ENCODE results near the gene GPRC5A.

The GPRC5A gene

GRCh38 chr12:12915656-12916055, 24.3 kb downstream of the GPRC5A start:
- no peak for DNase-seq

GRCh38 chr12:12916135-12916944, 25.0 kb downstream of the GPRC5A start:
- peak; percentile 91 for DNase-seq

DNA sequence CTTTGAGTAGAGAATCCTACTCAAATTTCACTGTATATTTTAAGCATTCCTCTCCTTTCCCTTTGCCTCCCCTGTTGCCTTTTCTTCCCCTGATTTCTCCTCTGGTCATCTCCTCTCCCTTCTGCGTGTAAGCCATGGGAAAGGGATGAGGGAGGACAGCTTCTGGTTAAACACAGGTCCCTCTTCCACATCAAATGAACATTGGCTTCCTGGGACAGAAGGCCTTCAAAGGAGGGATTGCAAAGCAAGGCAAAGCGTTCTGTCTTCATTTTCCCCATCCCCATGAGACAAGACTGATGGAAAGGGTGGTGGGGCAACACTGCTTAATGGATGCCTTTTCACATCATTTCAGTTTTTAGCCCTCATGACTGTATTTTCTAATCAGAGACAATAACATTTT, 26.2 kb downstream of the GPRC5A start:
- DNase-seq: no peak

GRCh38 chr12:12918781-12919389, 27.5 kb downstream of the GPRC5A start:
- no peak for DNase-seq

DNA sequence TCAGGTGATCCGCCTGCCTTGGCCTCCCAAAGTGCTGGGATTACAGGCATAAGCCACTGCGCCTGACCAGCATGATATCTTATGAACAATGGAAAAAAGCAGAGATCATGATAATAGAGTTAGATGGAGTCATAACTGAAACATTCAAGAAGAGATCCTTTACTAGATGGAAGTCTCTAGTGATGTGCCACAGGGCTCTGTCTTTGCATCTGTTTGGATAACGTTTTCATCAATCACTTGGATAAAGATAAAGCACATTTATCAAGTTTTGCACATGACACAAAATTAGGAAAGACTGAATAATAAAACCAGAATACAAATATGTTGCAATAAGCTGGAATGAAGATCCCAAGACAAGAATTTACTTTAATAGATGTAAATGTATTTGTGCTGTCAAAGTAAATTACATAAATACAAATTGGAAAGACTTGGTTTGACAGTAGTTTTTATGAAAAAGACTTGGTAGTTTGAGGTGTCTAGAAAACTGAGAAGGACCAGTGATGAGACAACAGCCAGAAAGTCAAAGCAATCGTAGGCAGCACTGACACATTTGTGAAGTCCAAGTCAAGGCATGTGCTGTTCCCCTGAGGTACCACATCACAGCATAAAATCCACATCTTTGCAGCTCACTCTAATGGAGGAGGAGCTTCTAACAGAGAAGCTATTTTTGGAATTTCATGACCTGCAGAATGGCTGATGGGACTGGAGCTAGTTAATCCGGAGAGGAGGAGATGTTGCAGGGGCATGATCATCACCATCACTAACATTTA, 28.5 kb downstream of the GPRC5A start:
- DNase-seq: no peak

GRCh38 chr12:12922191-12922616, 30.8 kb downstream of the GPRC5A start:
- no peak for DNase-seq

GRCh38 chr12:12922978-12923377, 31.6 kb downstream of the GPRC5A start:
- no peak for DNase-seq

GRCh38 chr12:12924169-12924568, 32.8 kb downstream of the GPRC5A start:
- no peak for DNase-seq

DNA sequence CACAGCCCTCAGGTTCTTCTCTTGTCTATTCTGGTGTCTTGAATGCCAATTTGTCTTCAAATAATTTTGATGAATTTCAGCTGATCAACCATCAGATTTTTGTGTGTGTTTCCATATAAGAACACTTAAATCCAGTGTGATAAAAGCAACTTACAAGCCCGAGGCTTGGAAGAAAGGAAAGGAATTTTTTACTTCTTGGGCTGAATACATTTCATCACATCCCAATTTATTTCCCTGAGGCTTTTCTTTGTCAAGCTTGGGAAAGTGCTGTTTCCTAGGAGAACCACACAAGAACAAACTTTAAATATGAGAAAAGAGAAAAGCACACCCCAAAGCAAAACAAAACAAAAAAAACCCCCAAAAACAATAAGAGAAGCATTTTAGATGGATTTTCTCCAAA, 34.0 kb downstream of the GPRC5A start:
- DNase-seq: no peak

GRCh38 chr12:12926571-12927071, 35.3 kb downstream of the GPRC5A start:
- DNase-seq: no peak

GRCh38 chr12:12927211-12928079, 36.1 kb downstream of the GPRC5A start:
- DNase-seq: no peak

- DNase-seq: no peak
Observed at GRCh38 chr12:12929696-12930095, 38.3 kb downstream of the GPRC5A start.

- no peak for DNase-seq
Observed at GRCh38 chr12:12930633-12931219, 39.4 kb downstream of the GPRC5A start.

DNA sequence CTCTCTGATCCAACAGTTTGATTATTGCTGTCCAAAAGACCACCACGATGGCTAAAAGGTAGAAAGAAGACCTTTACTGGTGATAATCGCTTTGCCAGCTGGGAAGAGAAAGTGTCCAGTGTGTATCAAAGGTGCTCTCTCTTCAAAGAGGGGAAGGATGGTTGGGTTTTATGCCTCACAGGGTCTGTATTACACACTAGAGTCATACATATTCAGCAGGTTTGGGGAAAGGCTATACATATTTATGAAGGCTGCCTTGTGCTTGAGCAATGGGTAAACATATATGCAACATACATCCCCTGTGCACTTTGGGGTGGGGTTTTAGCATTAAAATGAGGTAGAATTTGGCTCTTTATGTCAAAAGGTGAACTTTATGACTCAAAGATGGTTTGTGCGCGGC, 42.4 kb downstream of the GPRC5A start:
- DNase-seq: no peak

- no peak for DNase-seq
Observed at GRCh38 chr12:12934556-12934955, 43.2 kb downstream of the GPRC5A start.

GRCh38 chr12:12936983-12937491, 45.7 kb downstream of the GPRC5A start:
- no peak for DNase-seq

- no peak for DNase-seq
Observed at GRCh38 chr12:12938541-12938940, 47.2 kb downstream of the GPRC5A start.

GRCh38 chr12:12939888-12940287, 48.5 kb downstream of the GPRC5A start:
- DNase-seq: no peak

DNA sequence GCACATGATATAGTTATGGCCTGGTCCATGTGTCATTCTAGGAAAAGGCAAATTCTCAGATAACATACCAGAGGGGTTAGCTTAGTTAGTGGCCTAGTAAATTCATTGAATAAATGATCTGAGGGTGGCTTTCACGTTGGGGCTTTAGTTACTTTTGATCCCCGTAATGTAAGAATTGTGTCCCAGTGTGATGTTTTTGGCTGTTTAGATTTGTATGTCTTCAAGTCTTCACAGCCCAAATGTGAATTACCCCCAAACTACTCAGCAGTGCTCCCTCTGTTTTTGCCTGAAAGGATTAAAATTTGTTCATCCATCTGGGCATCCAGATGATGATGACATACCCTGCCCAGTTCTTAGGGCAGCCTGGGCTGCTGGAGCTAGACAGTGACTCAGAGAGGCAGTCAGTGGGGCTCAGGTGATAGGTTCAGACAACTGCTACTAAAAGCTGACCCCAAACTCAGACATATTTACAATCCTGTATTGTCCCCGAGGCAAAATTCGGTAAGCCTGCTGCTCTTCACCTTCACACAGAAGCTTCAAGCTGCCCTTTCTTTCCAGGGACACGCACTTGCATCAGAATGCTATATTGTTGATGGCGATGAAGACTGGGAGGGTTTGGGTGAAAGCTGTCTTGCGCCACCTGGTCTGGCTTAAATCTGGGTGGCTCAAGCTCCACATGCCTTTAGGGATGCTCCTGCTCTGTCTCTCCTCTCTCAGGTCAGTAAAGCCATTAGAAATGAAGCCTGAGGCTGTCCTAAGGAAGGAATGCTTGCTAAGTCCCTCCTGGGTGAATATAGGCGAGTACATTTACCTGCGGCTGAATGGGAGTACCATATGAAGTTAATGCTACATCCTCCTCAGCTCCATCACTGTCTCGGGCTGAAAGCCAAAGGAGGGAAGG, 50.3 kb downstream of the GPRC5A start:
- no peak for DNase-seq

GRCh38 chr12:12943586-12944260, 52.4 kb downstream of the GPRC5A start:
- no peak for DNase-seq
